GM23248 (cell line): Measurements from ENCODE around the gene MUCL3. TPM values are rescaled to one million over a fixed set of nuclear protein-coding genes. Genes with fewer than 3 reads are reported as not detected.

Experiments
- DNase-seq: peaks from one replicate; pipeline ENCODE4 v3.0.0-alpha.2; 2015
- H2AFZ ChIP-seq: fragments of 200-600 bp; sonication (generic); 2 replicates; pipeline ENCODE4 v1.6.1; 2016; ENCODE audit warnings: antibody characterized with exemption
- H3F3A ChIP-seq: fragments of 200-600 bp; sonication (generic); 2 replicates; pipeline ENCODE4 v1.6.1; 2016; ENCODE audit warnings: mild to moderate bottlenecking, antibody characterized with exemption, mixed run types; ENCODE audit not compliant: insufficient read depth
- H3K27ac ChIP-seq: fragments of 200-600 bp; sonication (generic); 2 replicates; pipeline ENCODE4 v1.5.1; 2016; ENCODE audit warnings: mild to moderate bottlenecking
- H3K27me3 ChIP-seq: fragments of 200-600 bp; sonication (generic); replicated peaks from 2 replicates; pipeline ENCODE4 v1.6.1; 2016; ENCODE audit warnings: mild to moderate bottlenecking; ENCODE audit not compliant: insufficient read depth
- H3K36me3 ChIP-seq: fragments of 200-600 bp; sonication (generic); 2 replicates; pipeline ENCODE4 v1.6.1; 2016; ENCODE audit warnings: low read depth, mild to moderate bottlenecking
- H3K4me1 ChIP-seq: fragments of 200-600 bp; sonication (generic); 2 replicates; pipeline ENCODE4 v1.6.1; 2016; ENCODE audit warnings: mild to moderate bottlenecking; ENCODE audit not compliant: insufficient read depth
- H3K4me2 ChIP-seq: fragments of 200-600 bp; sonication (generic); one replicate; pipeline ENCODE4 v1.6.1; 2016; ENCODE audit warnings: mild to moderate bottlenecking; ENCODE audit not compliant: unreplicated experiment
- H3K4me3 ChIP-seq: fragments of 200-600 bp; sonication (generic); 2 replicates; pipeline ENCODE4 v1.5.1; 2016; ENCODE audit warnings: mild to moderate bottlenecking
- H3K79me2 ChIP-seq: fragments of 200-600 bp; sonication (generic); 2 replicates; pipeline ENCODE4 v1.6.1; 2016; ENCODE audit warnings: mild to moderate bottlenecking; ENCODE audit not compliant: insufficient read depth
- H3K9ac ChIP-seq: fragments of 200-600 bp; sonication (generic); 2 replicates; pipeline ENCODE4 v1.6.1; 2016; ENCODE audit warnings: mild to moderate bottlenecking
- H3K9me2 ChIP-seq: fragments of 200-600 bp; sonication (generic); 2 replicates; pipeline ENCODE4 v1.6.1; 2016; ENCODE audit warnings: mixed run types, mild to moderate bottlenecking, moderate library complexity; ENCODE audit not compliant: insufficient read depth
- H3K9me3 ChIP-seq: fragments of 200-600 bp; sonication (generic); one replicate; pipeline ENCODE4 v1.6.1; 2017; ENCODE audit warnings: low read depth
- H4K20me1 ChIP-seq: fragments of 200-600 bp; sonication (generic); 2 replicates; pipeline ENCODE4 v1.6.0; 2016; ENCODE audit not compliant: insufficient read depth
- EZH2 ChIP-seq: fragments of 200-600 bp; sonication (generic); IDR thresholded peaks from 2 replicates; pipeline ENCODE4 v1.6.1; 2018; ENCODE audit warnings: antibody characterized with exemption, mild to moderate bottlenecking; ENCODE audit not compliant: insufficient read depth, poor library complexity, severe bottlenecking
- EZH2phosphoT487 ChIP-seq: fragments of 200-600 bp; sonication (generic); IDR thresholded peaks from 2 replicates; pipeline ENCODE4 v1.6.1; 2018; ENCODE audit warnings: antibody characterized with exemption, moderate library complexity, mild to moderate bottlenecking, low read depth; ENCODE audit not compliant: insufficient read depth
- WGBS, 2 experiments: methylation state at CpG; one replicate each; pipeline ENCODE4 v1.1.6; 2015 to 2017; ENCODE audit warnings: low lambda C conversion rate in 2 of 2, low coverage in 1 of 2; ENCODE audit errors: missing lambda C conversion rate in 2 of 2; 5-methylcytosine and 5-hydroxymethylcytosine counted together
- in situ Hi-C: fragments of 300-500 bp; cut with MboI; formaldehyde crosslinking; loops from 2 replicates; pipeline ENCODE4 v1.15.0; 2020
- polyA plus RNA-seq: library from polyadenylated mRNA; unstranded; fragments of >200 nt; fragmentation: Nextera tagmentation; extraction: Ambion mirVana; gene quantifications from 2 replicates; pipeline ENCODE4 v1.2.1, GENCODE V29; 2016
- total RNA-seq: library from RNA; depleted of rRNA; stranded (reverse); fragments of >200 nt; shearing (Covaris generic); gene quantifications from 2 replicates; pipeline ENCODE4 v1.2.3, GENCODE V29; 2014; rRNA removed

Gene MUCL3
- total RNA-seq = not detected in 2 replicates
- not detected in 2 replicates for polyA plus RNA-seq

- H2AFZ ChIP-seq = no peak within 1 kb of the TSS
- H3K27me3 ChIP-seq = peaks cover 15% of the 10 kb centered on the region
- no peak within 1 kb of the TSS for H3K9ac ChIP-seq
- no peaks in the 10 kb centered on the region for H3K36me3 ChIP-seq
- in situ Hi-C loops = no loop called here
- no peaks in the 10 kb centered on the region for H4K20me1 ChIP-seq
- TF ChIP-seq EZH2phosphoT487 (no peak), EZH2 (no peak)
- H3K9me2 ChIP-seq = no peaks in the 10 kb centered on the region
- no peaks in the 10 kb centered on the region for H3K79me2 ChIP-seq
- 48% methylated on average over 15 to 16 of the region's 16 CpGs for WGBS, 2 experiments
- no peak for DNase-seq
- H3F3A ChIP-seq = no peaks in the 10 kb centered on the region
- no peak within 1 kb of the TSS for H3K27ac ChIP-seq
- H3K4me2 ChIP-seq = no peak within 1 kb of the TSS
- no peaks in the 10 kb centered on the region; the same call in 1 of the 2 replicates for H3K4me1 ChIP-seq
- H3K4me3 ChIP-seq = no peak within 1 kb of the TSS
- no peaks in the 10 kb centered on the region for H3K9me3 ChIP-seq
Observed at GRCh38 chr6:30940361-30940986, at the start of gene MUCL3. MUCL3 (plus strand) TSS chr6:30940973; CDS start chr6:30941000, 27 bp downstream.

GRCh38 chr6:30891450-30891723, 49.4 kb upstream of the MUCL3 start:
- in situ Hi-C loops = no loop called here
- no peak overlapping the region for H3K4me2 ChIP-seq
- peaks cover 20% of the 10 kb centered on the region for H3F3A ChIP-seq
- peaks cover 17% of the 10 kb centered on the region for H3K79me2 ChIP-seq
- WGBS, 2 experiments = 98 to 100% methylated on average over 3 to 4 of the region's 4 CpGs
- no peaks in the 10 kb centered on the region for H3K36me3 ChIP-seq
- H3K4me1 ChIP-seq = peaks cover 26% of the 10 kb centered on the region
- H2AFZ ChIP-seq = no peak overlapping the region
- no peak overlapping the region for H3K9ac ChIP-seq
- TF ChIP-seq EZH2phosphoT487 (no peak), EZH2 (no peak)
- no peaks in the 10 kb centered on the region for H3K9me2 ChIP-seq
- H3K27me3 ChIP-seq = no peaks in the 10 kb centered on the region
- H3K9me3 ChIP-seq = no peaks in the 10 kb centered on the region
- no peak for DNase-seq
- H3K4me3 ChIP-seq = no peak overlapping the region
- no peaks in the 10 kb centered on the region for H4K20me1 ChIP-seq
- H3K27ac ChIP-seq = no peak overlapping the region

GRCh38 chr6:30891816-30892538, 48.8 kb upstream of the MUCL3 start:
- Histone ChIP-seq H4K20me1 (no peaks in the 10 kb centered on the region), H3K27me3 (no peaks in the 10 kb centered on the region), H3K36me3 (no peaks in the 10 kb centered on the region), H3K79me2 (peaks cover 11% of the 10 kb centered on the region), H2AFZ (no peak overlapping the region), H3K9ac (no peak overlapping the region), H3F3A (peaks cover 14% of the 10 kb centered on the region), H3K9me3 (no peaks in the 10 kb centered on the region), H3K4me2 (no peak overlapping the region), H3K4me1 (peaks cover 20% of the 10 kb centered on the region), H3K9me2 (no peaks in the 10 kb centered on the region), H3K27ac (no peak overlapping the region), H3K4me3 (no peak overlapping the region)
- no peak for TF ChIP-seq EZH2
- in situ Hi-C loops = no loop called here
- 88 to 91% methylated on average over 20 to 21 of the region's 21 CpGs for WGBS, 2 experiments
- DNase-seq = no peak

GRCh38 chr6:30893001-30893591, 47.7 kb upstream of the MUCL3 start:
- Histone ChIP-seq H3K9me2 (no peaks in the 10 kb centered on the region), H3K79me2 (peaks cover 4% of the 10 kb centered on the region; the same call in 1 of the 2 replicates), H3F3A (peaks cover 3% of the 10 kb centered on the region), H2AFZ (no peak overlapping the region), H3K9ac (no peak overlapping the region), H3K4me1 (peaks cover 9% of the 10 kb centered on the region), H3K4me2 (no peak overlapping the region), H3K27ac (no peak overlapping the region), H3K9me3 (no peaks in the 10 kb centered on the region), H3K36me3 (no peaks in the 10 kb centered on the region), H3K4me3 (no peak overlapping the region), H3K27me3 (no peaks in the 10 kb centered on the region), H4K20me1 (no peaks in the 10 kb centered on the region)
- TF ChIP-seq EZH2 (no peak), EZH2phosphoT487 (no peak)
- in situ Hi-C loops = no loop called here
- DNase-seq = no peak
- 83 to 86% methylated on average over 15 to 16 of the region's 16 CpGs for WGBS, 2 experiments
